Measurements from ENCODE around the gene FBXL13. TPM values are rescaled to one million over a fixed set of nuclear protein-coding genes. Genes with fewer than 3 reads are reported as not detected.
"Not testable (repeated sequence)": the region's sequence is repeated elsewhere in the genome, so short reads cannot be mapped to it uniquely, and the experiment has no call there.

Gene FBXL13
- total RNA-seq, 2 experiments from 2014 or later = 1.6 to 2.0 TPM

GRCh38 chr7:102810916-102811315 is 263.7 kb downstream of the FBXL13 start:
- Histone ChIP-seq H2AFZ (ENCODE audit: low read length) (no peak overlapping the region), H4K20me1 (ENCODE audit: insufficient read depth, low read length) (no peaks in the 10 kb centered on the region), H3K79me2 (ENCODE audit: insufficient read depth, low read depth, low read length) (no peaks in the 10 kb centered on the region), H3K36me3 (ENCODE audit: insufficient read depth, low read length) (no peaks in the 10 kb centered on the region), H3K4me3 (ENCODE audit: low read depth, low read length, poor library complexity, severe bottlenecking) (no peak overlapping the region), H3K9me2 (ENCODE audit: insufficient read depth, low read length) (no peaks in the 10 kb centered on the region), H3K27ac (ENCODE audit: low read depth, low read length, poor library complexity, severe bottlenecking) (no peak overlapping the region), H3K4me2 (ENCODE audit: low read length) (no peak overlapping the region), H3K4me1 (ENCODE audit: insufficient read depth, low read length, poor library complexity, severe bottlenecking) (no peaks in the 10 kb centered on the region), H3K9me3 (ENCODE audit: low read length) (no peaks in the 10 kb centered on the region)
- no peak for DNase-seq (ENCODE audit: low spot score)
- ChIA-PET POLR2A (interaction anchor here (0.9 to 1.1 kb wide), 3 partner anchors 8 to 115 kb away, joined by 3 to 4 read pairs (median 3); no protein-coding TSS in a partner anchor), CTCF (ENCODE audit: unreplicated experiment) (no interaction called here)
- TF ChIP-seq EZH2phosphoT487 (IDR thresholded peaks at IDR 0.05; ENCODE audit: borderline replicate concordance, low read depth, low read length) (no peak), CTCF (conservative IDR thresholded peaks at IDR 0.05; ENCODE audit: low read length) (no peak)
- intact Hi-C loops (cut with micrococcal nuclease; ENCODE audit: unreplicated experiment) = no loop called here
- BruUV-seq (replicated peaks) = no TSS peak

GRCh38 chr7:102806613-102807012 is 268.0 kb downstream of the FBXL13 start:
- H2AFZ ChIP-seq (ENCODE audit: low read length) = no peak overlapping the region
- H4K20me1 ChIP-seq (ENCODE audit: insufficient read depth, low read length) = no peaks in the 10 kb centered on the region
- no TSS peak for BruUV-seq (replicated peaks)
- intact Hi-C loops (cut with micrococcal nuclease; ENCODE audit: unreplicated experiment) = no loop called here
- ChIA-PET POLR2A (no interaction called here), CTCF (ENCODE audit: unreplicated experiment) (no interaction called here)
- no peak overlapping the region for H3K4me2 ChIP-seq (ENCODE audit: low read length)
- DNase-seq (ENCODE audit: low spot score) = no peak
- H3K79me2 ChIP-seq (ENCODE audit: insufficient read depth, low read depth, low read length) = no peaks in the 10 kb centered on the region
- no peaks in the 10 kb centered on the region for H3K9me3 ChIP-seq (ENCODE audit: low read length)
- H3K9me2 ChIP-seq (ENCODE audit: insufficient read depth, low read length) = no peaks in the 10 kb centered on the region
- TF ChIP-seq EZH2phosphoT487 (IDR thresholded peaks at IDR 0.05; ENCODE audit: borderline replicate concordance, low read depth, low read length) = no peak
- no peak for TF ChIP-seq CTCF (conservative IDR thresholded peaks at IDR 0.05; ENCODE audit: low read length)
- no peaks in the 10 kb centered on the region for H3K4me1 ChIP-seq (ENCODE audit: insufficient read depth, low read length, poor library complexity, severe bottlenecking)
- no peak overlapping the region for H3K4me3 ChIP-seq (ENCODE audit: low read depth, low read length, poor library complexity, severe bottlenecking)
- H3K27ac ChIP-seq (ENCODE audit: low read depth, low read length, poor library complexity, severe bottlenecking) = no peak overlapping the region
- no peaks in the 10 kb centered on the region for H3K36me3 ChIP-seq (ENCODE audit: insufficient read depth, low read length)

GRCh38 chr7:102795987-102796595 is 278.5 kb downstream of the FBXL13 start:
- H2AFZ ChIP-seq (ENCODE audit: low read length); BruUV-seq (replicated peaks); H3K9me2 ChIP-seq (ENCODE audit: insufficient read depth, low read length); H3K36me3 ChIP-seq (ENCODE audit: insufficient read depth, low read length); CTCF ChIA-PET (ENCODE audit: unreplicated experiment); H4K20me1 ChIP-seq (ENCODE audit: insufficient read depth, low read length); H3K9me3 ChIP-seq (ENCODE audit: low read length); H3K4me3 ChIP-seq (ENCODE audit: low read depth, low read length, poor library complexity, severe bottlenecking); H3K79me2 ChIP-seq (ENCODE audit: insufficient read depth, low read depth, low read length); H3K27ac ChIP-seq (ENCODE audit: low read depth, low read length, poor library complexity, severe bottlenecking); DNase-seq (ENCODE audit: low spot score); H3K4me2 ChIP-seq (ENCODE audit: low read length); POLR2A ChIA-PET; H3K4me1 ChIP-seq (ENCODE audit: insufficient read depth, low read length, poor library complexity, severe bottlenecking); intact Hi-C loops (cut with micrococcal nuclease; ENCODE audit: unreplicated experiment): not testable (repeated sequence)

- intact Hi-C loops (cut with micrococcal nuclease; ENCODE audit: unreplicated experiment); H3K9me3 ChIP-seq (ENCODE audit: low read length): not testable (repeated sequence)
- POLR2A ChIA-PET = interaction anchor here (0.7 kb wide), 1 partner anchor 639 kb away, joined by 5 read pairs; no protein-coding TSS in a partner anchor
These were observed 280.0 kb downstream of the FBXL13 start for GRCh38 chr7:102794567-102794966.

GRCh38 chr7:102791831-102792230 is 282.8 kb downstream of the FBXL13 start:
- POLR2A ChIA-PET; H3K9me2 ChIP-seq (ENCODE audit: insufficient read depth, low read length); BruUV-seq (replicated peaks); H3K4me3 ChIP-seq (ENCODE audit: low read depth, low read length, poor library complexity, severe bottlenecking); H3K27ac ChIP-seq (ENCODE audit: low read depth, low read length, poor library complexity, severe bottlenecking); CTCF ChIA-PET (ENCODE audit: unreplicated experiment); H4K20me1 ChIP-seq (ENCODE audit: insufficient read depth, low read length); intact Hi-C loops (cut with micrococcal nuclease; ENCODE audit: unreplicated experiment); H3K4me1 ChIP-seq (ENCODE audit: insufficient read depth, low read length, poor library complexity, severe bottlenecking); H3K36me3 ChIP-seq (ENCODE audit: insufficient read depth, low read length); H3K9me3 ChIP-seq (ENCODE audit: low read length); H2AFZ ChIP-seq (ENCODE audit: low read length); DNase-seq (ENCODE audit: low spot score); H3K79me2 ChIP-seq (ENCODE audit: insufficient read depth, low read depth, low read length); H3K4me2 ChIP-seq (ENCODE audit: low read length): not testable (repeated sequence)

More at GRCh38 chr7:102794567-102794966, 280.0 kb downstream of the FBXL13 start:
- H3K4me1 ChIP-seq (ENCODE audit: insufficient read depth, low read length, poor library complexity, severe bottlenecking); H2AFZ ChIP-seq (ENCODE audit: low read length); BruUV-seq (replicated peaks); H3K4me3 ChIP-seq (ENCODE audit: low read depth, low read length, poor library complexity, severe bottlenecking); H4K20me1 ChIP-seq (ENCODE audit: insufficient read depth, low read length); CTCF ChIA-PET (ENCODE audit: unreplicated experiment); H3K79me2 ChIP-seq (ENCODE audit: insufficient read depth, low read depth, low read length); H3K27ac ChIP-seq (ENCODE audit: low read depth, low read length, poor library complexity, severe bottlenecking); H3K36me3 ChIP-seq (ENCODE audit: insufficient read depth, low read length); H3K9me2 ChIP-seq (ENCODE audit: insufficient read depth, low read length); DNase-seq (ENCODE audit: low spot score); H3K4me2 ChIP-seq (ENCODE audit: low read length): not testable (repeated sequence)

All from OCI-LY7 (cell line).